Stimulated activated CD4-positive, alpha-beta T cell treated with anti-CD3 and anti-CD28 coated beads, TNF-alpha, amount 100 ng/mL, for 24 hours (primary cell): ENCODE measurements around the gene RAB13.

ENCODE experiments used
- DNase-seq, 3 experiments: peaks; one replicate each; pipeline ENCODE4 v3.0.0-alpha.2; 2020; ENCODE audit warnings: low read depth in 3 of 3

RAB13 gene

DNA sequence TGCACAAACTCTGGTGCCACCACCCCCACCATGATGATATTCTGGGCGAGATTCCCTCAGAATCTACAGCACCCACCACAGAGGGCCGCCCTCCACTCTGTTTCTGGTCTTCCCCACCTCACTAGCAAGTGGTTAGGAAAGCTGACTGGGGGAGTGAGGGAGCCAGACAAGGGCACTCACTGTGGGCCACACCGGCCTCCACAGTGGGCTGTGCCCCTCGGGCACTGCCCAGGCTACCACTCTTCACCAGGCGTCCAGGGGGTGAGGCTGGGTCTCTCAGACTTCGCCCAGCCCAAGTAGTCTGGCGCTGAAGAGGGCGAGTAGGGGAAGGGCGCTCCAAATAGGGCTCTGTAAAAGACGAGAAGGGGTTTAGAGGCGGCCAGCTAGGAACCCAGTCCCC is 52.2 kb downstream of the RAB13 start:
- DNase-seq = no peak

DNA sequence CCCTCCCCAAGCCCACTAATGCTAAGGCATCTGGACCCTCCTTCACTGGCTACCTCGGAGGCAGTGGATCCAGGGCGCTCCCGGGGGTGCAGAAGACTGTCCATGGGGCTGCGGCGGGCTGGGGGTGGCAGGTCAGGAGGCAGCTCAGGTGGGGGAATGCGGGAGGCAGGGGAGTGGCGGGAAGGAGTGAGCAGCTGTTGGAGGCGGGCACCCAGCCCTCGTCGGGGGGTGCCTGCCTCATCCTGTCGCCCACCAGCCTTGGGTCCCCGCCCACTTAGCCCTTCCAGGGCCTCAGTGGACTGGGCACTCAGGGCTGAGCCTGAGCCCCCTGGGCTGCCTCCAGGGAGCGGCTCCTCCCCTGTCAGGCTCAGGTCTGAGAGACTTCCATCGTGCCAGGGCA is 52.7 kb downstream of the RAB13 start:
- DNase-seq = no peak

DNA sequence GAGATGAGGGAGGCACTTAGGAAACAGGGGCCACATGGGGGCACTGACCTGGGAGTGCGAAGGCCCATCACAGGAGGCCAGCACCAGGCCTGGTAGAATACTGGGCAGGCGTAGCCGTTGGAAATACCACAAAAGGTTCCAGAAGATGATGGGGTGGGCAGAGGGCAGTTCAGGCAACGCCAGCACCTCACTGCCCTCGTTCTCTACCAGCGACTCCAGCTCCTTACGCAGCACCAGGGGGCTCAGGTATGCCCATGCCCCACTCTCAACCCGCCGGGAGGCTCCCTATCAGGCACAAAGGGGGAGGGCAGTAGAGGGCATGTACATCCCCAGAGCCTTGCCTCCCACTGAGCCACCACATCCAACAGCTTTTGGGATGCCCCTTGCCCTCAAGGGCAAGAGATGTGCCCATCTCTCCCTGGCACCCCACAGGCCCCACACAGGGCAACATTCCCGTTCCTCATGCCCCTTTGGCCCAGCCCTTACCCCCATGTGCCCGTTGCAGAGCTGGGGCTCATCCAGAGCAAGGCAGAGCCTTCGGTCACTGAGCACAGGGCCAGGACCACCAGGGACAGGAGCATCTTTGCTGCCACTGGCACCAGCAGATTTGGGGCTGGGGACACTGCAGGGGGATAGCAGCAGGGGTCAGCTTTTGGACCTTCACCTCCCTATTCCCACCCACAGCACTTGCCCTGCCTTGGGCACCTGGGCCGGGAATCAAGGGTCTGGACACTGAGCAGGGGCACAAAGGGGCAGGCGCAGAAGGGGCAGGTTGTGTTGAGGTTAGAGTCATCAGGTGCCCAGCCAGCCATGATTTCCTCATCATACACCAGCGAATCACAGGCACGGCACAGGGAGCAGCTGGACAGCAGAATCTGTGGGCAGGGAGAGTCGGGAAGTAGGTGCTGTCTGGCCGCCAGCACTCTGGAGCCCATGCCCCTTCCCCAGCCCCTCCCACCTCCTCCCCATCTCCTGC is 53.7 kb downstream of the RAB13 start:
- DNase-seq = no peak
